Measurements from ENCODE around the gene SMARCAL1. TPM values are rescaled to one million over a fixed set of nuclear protein-coding genes. Genes with fewer than 3 reads are reported as not detected.

The SMARCAL1 gene
- total and polyA plus RNA-seq, 2 of the 4 experiments (the other 2 are of a cell fraction): 13.6 to 21.0 TPM

DNA sequence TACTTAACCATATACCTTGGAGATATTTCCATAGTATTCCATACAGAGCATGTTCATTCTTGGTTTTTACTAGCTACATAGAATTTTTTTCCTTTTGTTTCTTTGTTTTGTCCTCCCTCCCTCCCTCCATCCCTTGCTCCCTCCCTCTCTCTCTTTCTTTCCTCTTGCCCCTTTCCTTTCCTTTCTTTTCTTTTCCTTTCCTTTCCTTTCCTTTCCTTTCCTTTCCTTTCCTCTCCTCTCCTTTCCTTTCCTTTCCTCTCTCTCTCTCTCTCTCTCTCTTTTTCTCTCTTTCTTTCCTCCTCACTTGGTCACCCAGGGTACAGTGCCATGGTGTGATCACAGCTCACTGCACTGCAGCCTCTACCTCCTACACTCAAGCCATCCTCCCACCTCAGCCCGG is 114.7 kb downstream of the SMARCAL1 start:
- no peak overlapping the region for H4K91ac ChIP-seq (ENCODE audit: insufficient read depth, low read depth, low read length)
- POLR2A ChIA-PET (ENCODE audit: unreplicated experiment): no interaction called here
- in situ Hi-C loops (cut with MboI; ENCODE audit: low sequenced_read_pairs): no loop called here

More for the DNA sequence above, 114.7 kb downstream of the SMARCAL1 start:
- CTCF ChIA-PET: no interaction called here
- Histone ChIP-seq H2BK15ac (ENCODE audit: low read depth, low read length) (no peak overlapping the region), H3K9me3 (ENCODE audit: control insufficient read depth, insufficient read depth, low read length) (no peaks in the 10 kb centered on the region), H3K79me1 (ENCODE audit: low read depth in 1 of 2, low read length in 2 of 2) (no peaks in the 10 kb centered on the region), H3K23ac (ENCODE audit: low read depth, low read length) (no peak overlapping the region), H2AK5ac (ENCODE audit: low read depth, low read length) (no peak overlapping the region), H3K56ac (ENCODE audit: extremely low read depth, insufficient read depth, low read length) (no peak overlapping the region), H3K9me1 (ENCODE audit: insufficient read depth, low read length) (no peaks in the 10 kb centered on the region; the same call in 1 of the 2 replicates), H3K14ac (replicated peaks; ENCODE audit: low read depth, low read length) (no peak overlapping the region), H4K8ac (ENCODE audit: low read depth in 2 of 2, low read length in 2 of 2) (no peak overlapping the region), H3K4me2 (ENCODE audit: low read depth, low read length) (no peak overlapping the region), H2BK20ac (ENCODE audit: low read depth, low read length) (no peak overlapping the region), H2BK5ac (ENCODE audit: low read depth, low read length, poor library complexity, severe bottlenecking) (no peak overlapping the region), H3K4ac (ENCODE audit: low read depth, low read length) (no peak overlapping the region), H4K20me1 (ENCODE audit: insufficient read depth, low read length) (no peaks in the 10 kb centered on the region), H3K4me1 (ENCODE audit: control insufficient read depth, insufficient read depth, low read length) (no peaks in the 10 kb centered on the region), H3K9ac (ENCODE audit: low read depth, low read length) (no peak overlapping the region), H3K4me3 (ENCODE audit: insufficient read depth, low read depth, low read length) (no peak overlapping the region), H3K27ac (ENCODE audit: insufficient read depth, low read length) (no peak overlapping the region), H2AFZ (replicated peaks; ENCODE audit: low read length, poor library complexity) (no peak overlapping the region), H3K36me3 (ENCODE audit: control insufficient read depth, insufficient read depth, low read length) (no peaks in the 10 kb centered on the region), H3K18ac (ENCODE audit: low read depth, low read length) (no peak overlapping the region), H4K5ac (ENCODE audit: low read depth, low read length) (no peak overlapping the region), H3K27me3 (ENCODE audit: control insufficient read depth, insufficient read depth, low read length) (no peaks in the 10 kb centered on the region), H2AK9ac (replicated peaks; ENCODE audit: low read depth, low read length, poor library complexity) (no peak overlapping the region), H2BK120ac (ENCODE audit: low read depth, low read length) (no peak overlapping the region)
- dilution Hi-C loops (cut with HindIII; ENCODE audit: low sequenced_read_pairs, unreplicated experiment) (no loop called here), intact Hi-C loops (cut with micrococcal nuclease) (no loop called here)
- no TSS peak for BruUV-seq (replicated peaks)
- TF ChIP-seq CEBPB (IDR thresholded peaks at IDR 0.05; ENCODE audit: low read depth, low read length) (no peak), MXI1 (IDR thresholded peaks at IDR 0.05; ENCODE audit: borderline replicate concordance, low read depth, low read length) (no peak)
- TF ChIP-seq, protein P1, sequence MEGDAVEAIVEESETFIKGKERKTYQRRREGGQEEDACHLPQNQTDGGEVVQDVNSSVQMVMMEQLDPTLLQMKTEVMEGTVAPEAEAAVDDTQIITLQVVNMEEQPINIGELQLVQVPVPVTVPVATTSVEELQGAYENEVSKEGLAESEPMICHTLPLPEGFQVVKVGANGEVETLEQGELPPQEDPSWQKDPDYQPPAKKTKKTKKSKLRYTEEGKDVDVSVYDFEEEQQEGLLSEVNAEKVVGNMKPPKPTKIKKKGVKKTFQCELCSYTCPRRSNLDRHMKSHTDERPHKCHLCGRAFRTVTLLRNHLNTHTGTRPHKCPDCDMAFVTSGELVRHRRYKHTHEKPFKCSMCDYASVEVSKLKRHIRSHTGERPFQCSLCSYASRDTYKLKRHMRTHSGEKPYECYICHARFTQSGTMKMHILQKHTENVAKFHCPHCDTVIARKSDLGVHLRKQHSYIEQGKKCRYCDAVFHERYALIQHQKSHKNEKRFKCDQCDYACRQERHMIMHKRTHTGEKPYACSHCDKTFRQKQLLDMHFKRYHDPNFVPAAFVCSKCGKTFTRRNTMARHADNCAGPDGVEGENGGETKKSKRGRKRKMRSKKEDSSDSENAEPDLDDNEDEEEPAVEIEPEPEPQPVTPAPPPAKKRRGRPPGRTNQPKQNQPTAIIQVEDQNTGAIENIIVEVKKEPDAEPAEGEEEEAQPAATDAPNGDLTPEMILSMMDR (conservative IDR thresholded peaks at IDR 0.05; ENCODE audit: low read depth, low read length): no peak
- ATAC-seq (ENCODE audit: low read depth) (no peak), DNase-seq (no peak)
- no CpG with 5 or more reads among the region's 1 CpG for WGBS, 2 experiments (ENCODE audit: extremely low coverage in 2 of 2, insufficient read length in 1 of 2)

Data from IMR-90 (cell line).